Osteoblast (primary cell): ENCODE measurements around the gene RAB3GAP2. TPM values are rescaled to one million over a fixed set of nuclear protein-coding genes. Genes with fewer than 3 reads are reported as not detected.
A peak's percentile ranks its signal among the peaks of the same experiment; 100 is the strongest.

Experiments used
- DNase-seq: peaks from one replicate; pipeline ENCODE4 v3.0.0; 2011; ENCODE audit warnings: low spot score, mixed read lengths; ENCODE audit not compliant: insufficient read length; ENCODE audit errors: missing footprints
- H2AFZ ChIP-seq: 2 replicates; pipeline ENCODE4 v1.6.0; 2011; ENCODE audit warnings: mild to moderate bottlenecking, low read length
- H3K27ac ChIP-seq: 2 replicates; pipeline ENCODE4 v1.5.1; 2011; ENCODE audit warnings: mild to moderate bottlenecking, low read depth, low read length, moderate library complexity
- H3K27me3 ChIP-seq: 2 replicates; pipeline ENCODE4 v1.6.0; 2012; ENCODE audit warnings: mild to moderate bottlenecking, control low read depth, inconsistent platforms, low read length, moderate library complexity; ENCODE audit not compliant: insufficient read depth
- H3K36me3 ChIP-seq: 2 replicates; pipeline ENCODE4 v1.5.1; 2011; ENCODE audit warnings: mild to moderate bottlenecking, low read length, control low read depth, moderate library complexity; ENCODE audit not compliant: insufficient read depth
- H3K4me1 ChIP-seq: 2 replicates; pipeline ENCODE4 v1.5.1; 2011; ENCODE audit warnings: mild to moderate bottlenecking, low read length, control low read depth, moderate library complexity; ENCODE audit not compliant: insufficient read depth
- H3K4me2 ChIP-seq: 2 replicates; pipeline ENCODE4 v1.6.0; 2011; ENCODE audit warnings: mild to moderate bottlenecking, low read length; ENCODE audit not compliant: insufficient read depth
- H3K4me3 ChIP-seq: fragments of 200-600 bp; sonication (generic); 3 replicates; pipeline ENCODE4 v1.5.1; 2012; ENCODE audit warnings: mild to moderate bottlenecking, low read length, inconsistent platforms; ENCODE audit not compliant: insufficient read depth
- H3K79me2 ChIP-seq: 2 replicates; pipeline ENCODE4 v1.6.0; 2012; ENCODE audit warnings: mild to moderate bottlenecking, low read length, control low read depth, inconsistent platforms; ENCODE audit not compliant: insufficient read depth
- H3K9me3 ChIP-seq: 2 replicates; pipeline ENCODE4 v1.5.1; 2011; ENCODE audit warnings: low read depth, low read length, control low read depth
- H4K20me1 ChIP-seq: 2 replicates; pipeline ENCODE4 v1.6.0; 2012; ENCODE audit warnings: mild to moderate bottlenecking, low read length, control low read depth; ENCODE audit not compliant: insufficient read depth
- total RNA-seq: library from RNA; depleted of rRNA; stranded (reverse); fragments of >200 nt; gene quantifications from 2 replicates; pipeline ENCODE4 v1.2.3, GENCODE V29; 2012
- TF ChIP-seq, protein P1 (sequence below): IDR thresholded peaks from 2 replicates; pipeline ENCODE4 v1.5.1; 2011; ENCODE audit warnings: mild to moderate bottlenecking, low read depth, low read length, moderate library complexity; ENCODE audit errors: extremely low read depth

RAB3GAP2 gene
- total RNA-seq, 1 donor = 44.2 TPM

DNA sequence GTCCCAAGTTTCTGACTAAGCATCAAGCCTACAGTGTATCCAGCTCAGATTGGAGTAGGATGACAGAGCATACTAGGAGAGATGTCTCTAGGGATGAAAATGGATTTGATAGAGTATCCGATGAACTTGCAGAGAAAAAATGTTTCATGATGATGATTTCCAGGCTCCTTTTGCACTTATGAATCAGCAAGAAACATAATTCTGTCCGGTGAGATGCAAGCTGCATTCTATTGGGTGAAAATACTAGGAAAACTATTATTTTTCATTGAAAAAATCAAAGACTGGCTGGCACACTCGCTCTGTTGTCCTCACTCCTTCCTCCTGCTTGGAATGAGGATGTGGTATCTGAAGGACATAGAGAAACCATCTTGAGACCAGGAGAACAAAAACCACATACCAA is 35.4 kb upstream of the RAB3GAP2 start:
- Histone ChIP-seq H3K27ac (no peak overlapping the region), H3K4me3 (no peak overlapping the region), H3K4me1 (peaks cover 10% of the 10 kb centered on the region), H3K4me2 (peak overlapping the region; percentile 9), H3K27me3 (no peaks in the 10 kb centered on the region), H2AFZ (no peak overlapping the region), H4K20me1 (no peaks in the 10 kb centered on the region), H3K9me3 (no peaks in the 10 kb centered on the region), H3K36me3 (no peaks in the 10 kb centered on the region), H3K79me2 (no peaks in the 10 kb centered on the region)
- TF ChIP-seq, protein P1, sequence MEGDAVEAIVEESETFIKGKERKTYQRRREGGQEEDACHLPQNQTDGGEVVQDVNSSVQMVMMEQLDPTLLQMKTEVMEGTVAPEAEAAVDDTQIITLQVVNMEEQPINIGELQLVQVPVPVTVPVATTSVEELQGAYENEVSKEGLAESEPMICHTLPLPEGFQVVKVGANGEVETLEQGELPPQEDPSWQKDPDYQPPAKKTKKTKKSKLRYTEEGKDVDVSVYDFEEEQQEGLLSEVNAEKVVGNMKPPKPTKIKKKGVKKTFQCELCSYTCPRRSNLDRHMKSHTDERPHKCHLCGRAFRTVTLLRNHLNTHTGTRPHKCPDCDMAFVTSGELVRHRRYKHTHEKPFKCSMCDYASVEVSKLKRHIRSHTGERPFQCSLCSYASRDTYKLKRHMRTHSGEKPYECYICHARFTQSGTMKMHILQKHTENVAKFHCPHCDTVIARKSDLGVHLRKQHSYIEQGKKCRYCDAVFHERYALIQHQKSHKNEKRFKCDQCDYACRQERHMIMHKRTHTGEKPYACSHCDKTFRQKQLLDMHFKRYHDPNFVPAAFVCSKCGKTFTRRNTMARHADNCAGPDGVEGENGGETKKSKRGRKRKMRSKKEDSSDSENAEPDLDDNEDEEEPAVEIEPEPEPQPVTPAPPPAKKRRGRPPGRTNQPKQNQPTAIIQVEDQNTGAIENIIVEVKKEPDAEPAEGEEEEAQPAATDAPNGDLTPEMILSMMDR = no peak
- no peak for DNase-seq

DNA sequence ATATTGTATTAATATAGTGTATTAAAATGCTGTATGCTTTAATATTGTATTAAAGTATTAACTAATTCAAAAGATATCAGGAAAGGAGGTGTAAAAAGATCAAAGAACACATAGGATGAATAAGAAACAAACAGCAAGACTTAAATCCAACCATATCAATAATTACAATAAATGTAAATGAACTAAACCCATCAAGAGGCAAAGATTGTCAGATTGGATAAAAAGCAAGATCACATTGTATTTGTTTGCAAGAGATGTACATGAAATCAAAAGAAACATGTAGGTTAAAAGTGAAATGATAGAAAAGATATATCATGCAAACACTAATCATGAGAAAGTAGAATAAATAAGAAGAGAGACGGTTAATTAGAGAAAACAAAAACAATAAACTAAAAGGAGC is 34.1 kb upstream of the RAB3GAP2 start:
- Histone ChIP-seq H3K27me3 (no peaks in the 10 kb centered on the region), H2AFZ (no peak overlapping the region), H3K27ac (no peak overlapping the region), H3K9me3 (no peaks in the 10 kb centered on the region), H3K4me3 (no peak overlapping the region), H3K79me2 (no peaks in the 10 kb centered on the region), H3K36me3 (no peaks in the 10 kb centered on the region), H4K20me1 (no peaks in the 10 kb centered on the region), H3K4me1 (peaks cover 14% of the 10 kb centered on the region), H3K4me2 (no peak overlapping the region)
- DNase-seq = no peak
- TF ChIP-seq, protein P1 = no peak

DNA sequence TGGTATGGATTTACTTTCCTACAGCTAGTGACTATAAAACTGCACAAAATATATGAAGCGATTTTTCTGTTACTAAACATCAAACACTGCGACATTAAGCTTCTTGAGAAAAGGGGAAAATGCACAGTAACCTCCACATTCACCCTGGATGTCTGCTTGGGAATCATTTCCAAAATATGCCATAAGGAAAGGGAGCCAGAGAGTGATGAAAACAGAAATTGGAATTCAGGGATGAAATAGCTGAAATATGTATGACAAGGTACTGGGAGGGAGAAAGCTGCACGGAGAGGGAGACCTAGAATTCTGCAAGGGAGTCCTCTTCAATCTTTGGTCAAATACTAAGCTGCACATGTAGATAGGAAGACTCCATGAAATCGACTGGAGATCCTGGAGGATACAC is 31.6 kb upstream of the RAB3GAP2 start:
- no peak overlapping the region for H2AFZ ChIP-seq
- H3K27ac ChIP-seq = no peak overlapping the region
- no peaks in the 10 kb centered on the region for H3K36me3 ChIP-seq
- TF ChIP-seq, protein P1 = no peak
- peak overlapping the region; percentile 23 for H3K4me2 ChIP-seq
- no peaks in the 10 kb centered on the region for H3K27me3 ChIP-seq
- no peaks in the 10 kb centered on the region for H4K20me1 ChIP-seq
- no peak overlapping the region for H3K4me3 ChIP-seq
- no peaks in the 10 kb centered on the region for H3K79me2 ChIP-seq
- peaks cover 28% of the 10 kb centered on the region for H3K4me1 ChIP-seq
- H3K9me3 ChIP-seq = no peaks in the 10 kb centered on the region
- DNase-seq = no peak

DNA sequence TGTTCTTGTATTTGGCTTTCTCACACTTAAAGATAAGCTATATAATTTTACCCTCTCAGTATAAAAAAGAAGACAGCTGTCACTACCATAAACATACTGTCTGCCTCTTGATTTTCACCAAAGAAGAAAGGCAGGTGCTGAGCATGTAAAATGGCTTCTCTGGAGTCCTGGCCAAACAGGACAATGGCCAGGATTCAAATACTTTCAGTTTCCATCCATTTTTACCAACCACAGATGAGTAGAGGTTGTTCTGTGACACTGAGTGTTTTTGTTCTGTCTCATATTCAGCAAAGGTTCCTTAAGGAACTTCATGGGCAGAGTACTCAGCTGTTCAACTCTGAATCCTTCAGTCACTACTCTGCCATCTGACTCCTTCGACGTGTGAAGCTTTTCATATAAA is 29.4 kb upstream of the RAB3GAP2 start:
- Histone ChIP-seq H3K36me3 (no peaks in the 10 kb centered on the region), H2AFZ (peak overlapping the region; percentile 15), H4K20me1 (no peaks in the 10 kb centered on the region), H3K79me2 (no peaks in the 10 kb centered on the region), H3K4me1 (peaks cover 30% of the 10 kb centered on the region), H3K27me3 (no peaks in the 10 kb centered on the region), H3K27ac (no peak overlapping the region), H3K4me3 (no peak overlapping the region), H3K4me2 (no peak overlapping the region), H3K9me3 (no peaks in the 10 kb centered on the region)
- DNase-seq = no peak
- TF ChIP-seq, protein P1 = no peak
